Suprapubic skin (tissue), 4 donors: ENCODE data around the gene NMRK1. TPM values are rescaled to one million over a fixed set of nuclear protein-coding genes. Genes with fewer than 3 reads are reported as not detected.
A peak's percentile ranks its signal among the peaks of the same experiment; 100 is the strongest.

ENCODE experiments used
- DNase-seq, 2 donors: peaks; one replicate each; pipeline ENCODE4 v3.0.0-alpha.2; 2019; ENCODE audit warnings: low spot score in 2 of 2
- H3K27ac ChIP-seq: fragments of 200-600 bp; sonication (generic); one replicate; pipeline ENCODE4 v1.5.1; 2019
- H3K27me3 ChIP-seq: fragments of 200-600 bp; sonication (generic); one replicate; pipeline ENCODE4 v1.5.1; 2019
- H3K36me3 ChIP-seq: fragments of 200-600 bp; sonication (generic); one replicate; pipeline ENCODE4 v1.5.1; 2019
- H3K4me1 ChIP-seq: fragments of 200-600 bp; sonication (generic); one replicate; pipeline ENCODE4 v1.5.1; 2019
- H3K4me3 ChIP-seq: fragments of 200-600 bp; sonication (generic); one replicate; pipeline ENCODE4 v1.5.1; 2019; ENCODE audit warnings: mild to moderate bottlenecking
- H3K9me3 ChIP-seq: fragments of 200-600 bp; sonication (generic); one replicate; pipeline ENCODE4 v1.5.1; 2019
- CTCF ChIP-seq, 2 donors: fragments of 200-600 bp in 1 of 2; fragments of 450-650 bp in 1 of 2; sonication (generic) in 1 of 2; IDR thresholded peaks; one replicate each; pipeline ENCODE4 v1.5.1; 2016 to 2019; ENCODE audit warnings: antibody characterized with exemption in 2 of 2, mild to moderate bottlenecking in 1 of 2, moderate library complexity in 1 of 2
- EP300 ChIP-seq: sonication (generic); formaldehyde crosslinking; IDR thresholded peaks from one replicate; pipeline ENCODE4 v1.6.1; 2017; ENCODE audit warnings: antibody characterized with exemption
- POLR2A ChIP-seq, 2 donors: fragments of 450-650 bp; IDR thresholded peaks; one replicate each; pipeline ENCODE4 v1.6.1; 2017; ENCODE audit warnings: antibody characterized with exemption in 2 of 2, mild to moderate bottlenecking in 2 of 2, moderate library complexity in 2 of 2
- POLR2AphosphoS5 ChIP-seq, 3 donors: sonication (generic); formaldehyde crosslinking; IDR thresholded peaks; one replicate each; pipeline ENCODE4 v1.6.1; 2017; ENCODE audit warnings: antibody characterized with exemption in 3 of 3
- WGBS: methylation state at CpG from one replicate; pipeline ENCODE4 v1.1.5; 2018; 5-methylcytosine and 5-hydroxymethylcytosine counted together
- total RNA-seq, 4 donors: library from RNA; depleted of rRNA; stranded (reverse); fragments of >200 nt; gene quantifications; one replicate each; pipeline ENCODE4 v1.1.0, GENCODE V29; 2016

NMRK1 gene
- total RNA-seq, 4 donors from 2014 or later = 22.1 to 63.3 (median 33.7) TPM

GRCh38 chr9:75120686-75121085 lies 32.7 kb upstream of the NMRK1 start:
- H3K36me3 ChIP-seq = peaks cover 32% of the 10 kb centered on the region
- no peaks in the 10 kb centered on the region for H3K27me3 ChIP-seq
- TF ChIP-seq EP300 = no peak
- no peak for TF ChIP-seq CTCF (IDR thresholded peaks at IDR 0.05)
- TF ChIP-seq POLR2AphosphoS5 (IDR thresholded peaks at IDR 0.05) = no peak
- TF ChIP-seq POLR2A (IDR thresholded peaks at IDR 0.05) = no peak
- no peak overlapping the region for H3K4me3 ChIP-seq
- no peak overlapping the region for H3K27ac ChIP-seq
- DNase-seq = no peak
- WGBS = 89% methylated on average over 4 of the region's 4 CpGs
- H3K4me1 ChIP-seq = no peaks in the 10 kb centered on the region
- H3K9me3 ChIP-seq = no peaks in the 10 kb centered on the region

- no peaks in the 10 kb centered on the region for H3K9me3 ChIP-seq
- no peak for DNase-seq
- H3K27me3 ChIP-seq = no peaks in the 10 kb centered on the region
- peaks cover 7% of the 10 kb centered on the region for H3K4me1 ChIP-seq
- no peak overlapping the region for H3K4me3 ChIP-seq
- H3K36me3 ChIP-seq = peaks cover 32% of the 10 kb centered on the region
- no peak overlapping the region for H3K27ac ChIP-seq
- TF ChIP-seq POLR2A (IDR thresholded peaks at IDR 0.05) = no peak
- TF ChIP-seq EP300 = no peak
- TF ChIP-seq POLR2AphosphoS5 (IDR thresholded peaks at IDR 0.05) = no peak
- no peak for TF ChIP-seq CTCF (IDR thresholded peaks at IDR 0.05)
- 94% methylated on average over 1 of the region's 1 CpG for WGBS
Measured at GRCh38 chr9:75117564-75117963, 29.6 kb upstream of the NMRK1 start.

- no peaks in the 10 kb centered on the region for H3K9me3 ChIP-seq
- no peak for TF ChIP-seq POLR2AphosphoS5 (IDR thresholded peaks at IDR 0.05)
- H3K4me3 ChIP-seq = no peak overlapping the region
- no peak for DNase-seq
- WGBS = 69% methylated on average over 4 of the region's 4 CpGs
- no peak overlapping the region for H3K27ac ChIP-seq
- peaks cover 10% of the 10 kb centered on the region for H3K4me1 ChIP-seq
- peaks cover 25% of the 10 kb centered on the region for H3K36me3 ChIP-seq
- no peaks in the 10 kb centered on the region for H3K27me3 ChIP-seq
Measured at GRCh38 chr9:75116306-75116705, 28.4 kb upstream of the NMRK1 start.

- Histone ChIP-seq H3K36me3 (peaks cover under 1% of the 10 kb centered on the region), H3K4me1 (peaks cover 26% of the 10 kb centered on the region), H3K9me3 (no peaks in the 10 kb centered on the region), H3K27ac (no peak overlapping the region), H3K27me3 (no peaks in the 10 kb centered on the region), H3K4me3 (no peak overlapping the region)
- TF ChIP-seq CTCF (IDR thresholded peaks at IDR 0.05) = no peak
- no peak for TF ChIP-seq POLR2AphosphoS5 (IDR thresholded peaks at IDR 0.05)
- TF ChIP-seq POLR2A (IDR thresholded peaks at IDR 0.05) = no peak
- TF ChIP-seq EP300 = no peak
- DNase-seq = no peak
- 65% methylated on average over 4 of the region's 4 CpGs for WGBS
Measured at GRCh38 chr9:75112789-75113188, 24.8 kb upstream of the NMRK1 start.

- Histone ChIP-seq H3K27me3 (no peaks in the 10 kb centered on the region), H3K4me3 (no peak overlapping the region), H3K27ac (peak overlapping the region; percentile 31), H3K9me3 (no peaks in the 10 kb centered on the region), H3K36me3 (no peaks in the 10 kb centered on the region), H3K4me1 (peaks cover 33% of the 10 kb centered on the region)
- WGBS = 59% methylated on average over 5 of the region's 5 CpGs
- TF ChIP-seq POLR2AphosphoS5 (IDR thresholded peaks at IDR 0.05) (no peak), CTCF (IDR thresholded peaks at IDR 0.05) (no peak), POLR2A (IDR thresholded peaks at IDR 0.05) (no peak), EP300 (no peak)
- no peak for DNase-seq
Measured at GRCh38 chr9:75111019-75111622, 23.2 kb upstream of the NMRK1 start.
